K562 (cell line): ENCODE data around the gene ZSWIM7. TPM values are rescaled to one million over a fixed set of nuclear protein-coding genes. Genes with fewer than 3 reads are reported as not detected.

ENCODE experiments used
- CBX1 ChIP-seq: sonication (generic); IDR thresholded peaks from 2 replicates; pipeline ENCODE4 v1.6.1; 2016; ENCODE audit warnings: antibody characterized with exemption, low read depth, mild to moderate bottlenecking
- CREM ChIP-seq: IDR thresholded peaks from 2 replicates; pipeline ENCODE4 v1.6.1; 2014; ENCODE audit warnings: antibody characterized with exemption, low read depth
- NRF1 ChIP-seq, 2 experiments: fragments of 450-650 bp; IDR thresholded peaks in 1 of 2; conservative IDR thresholded peaks in 1 of 2; 2 replicates each; pipeline ENCODE4 v1.6.1; 2014; ENCODE audit warnings: mild to moderate bottlenecking in 2 of 2
- PCBP1 ChIP-seq: fragments of 200-400 bp; formaldehyde crosslinking; IDR thresholded peaks from 2 replicates; pipeline ENCODE4 v1.6.1; 2018; ENCODE audit warnings: mild to moderate bottlenecking, low read depth, low read length; ENCODE audit not compliant: poor library complexity, severe bottlenecking
- ZNF263 ChIP-seq: sonication (generic); formaldehyde crosslinking; IDR thresholded peaks from 2 replicates; pipeline ENCODE4 v1.8.0; 2022; ENCODE audit warnings: mild to moderate bottlenecking, missing genetic modification reagents, borderline replicate concordance
- ZNF830 ChIP-seq: fragments of 250-450 bp; sonication (Bioruptor Pico); IDR thresholded peaks from 2 replicates; pipeline ENCODE4 v1.5.0; 2021; ENCODE audit warnings: mild to moderate bottlenecking
- polyA plus RNA-seq, 8 experiments: library from polyadenylated mRNA; depleted of rRNA in 4 of 8; stranded (reverse) in 5 of 8; unstranded in 3 of 8; fragments of >200 nt; fragmentation: Nextera tagmentation in 2 of 8; fragmentation: Illumina TruSeq in 1 of 8; extraction: Ambion mirVana in 2 of 8; extraction: Trizol in 1 of 8; gene quantifications; 2 replicates each; pipeline versions ENCODE4 v1.2.1 to v1.2.3, GENCODE V29; 2011 to 2014; ENCODE audit warnings: inconsistent platforms in 1 of 8, missing spikeins in 1 of 8
- total RNA-seq, 7 experiments: library from RNA; depleted of rRNA in 6 of 7; stranded (reverse); fragments of >200 nt in 6 of 7; fragmentation: Illumina TruSeq in 2 of 7; extraction: Trizol in 2 of 7; gene quantifications; 2 replicates each; pipeline versions ENCODE4 v1.2.1 to v1.2.3, GENCODE V29; 2011 to 2021; ENCODE audit warnings: low replicate concordance in 1 of 7
- TF ChIP-seq, protein P1 (sequence below): fragments of 250-450 bp; sonication (Bioruptor Pico); IDR thresholded peaks from 2 replicates; pipeline ENCODE4 v1.4.0; 2020; ENCODE audit warnings: borderline replicate concordance
- TF ChIP-seq, protein P2 (sequence below): fragments of 200-400 bp; formaldehyde crosslinking; IDR thresholded peaks from 2 replicates; pipeline ENCODE4 v1.6.1; 2017; ENCODE audit warnings: mild to moderate bottlenecking, low read depth, low read length, moderate library complexity

ZSWIM7 gene
- total and polyA plus RNA-seq, 9 of the 15 experiments (the other 6 are each of a cell fraction or from before 2014, with no cell fraction given) = 5.9 to 18.7 (median 9.5) TPM

DNA sequence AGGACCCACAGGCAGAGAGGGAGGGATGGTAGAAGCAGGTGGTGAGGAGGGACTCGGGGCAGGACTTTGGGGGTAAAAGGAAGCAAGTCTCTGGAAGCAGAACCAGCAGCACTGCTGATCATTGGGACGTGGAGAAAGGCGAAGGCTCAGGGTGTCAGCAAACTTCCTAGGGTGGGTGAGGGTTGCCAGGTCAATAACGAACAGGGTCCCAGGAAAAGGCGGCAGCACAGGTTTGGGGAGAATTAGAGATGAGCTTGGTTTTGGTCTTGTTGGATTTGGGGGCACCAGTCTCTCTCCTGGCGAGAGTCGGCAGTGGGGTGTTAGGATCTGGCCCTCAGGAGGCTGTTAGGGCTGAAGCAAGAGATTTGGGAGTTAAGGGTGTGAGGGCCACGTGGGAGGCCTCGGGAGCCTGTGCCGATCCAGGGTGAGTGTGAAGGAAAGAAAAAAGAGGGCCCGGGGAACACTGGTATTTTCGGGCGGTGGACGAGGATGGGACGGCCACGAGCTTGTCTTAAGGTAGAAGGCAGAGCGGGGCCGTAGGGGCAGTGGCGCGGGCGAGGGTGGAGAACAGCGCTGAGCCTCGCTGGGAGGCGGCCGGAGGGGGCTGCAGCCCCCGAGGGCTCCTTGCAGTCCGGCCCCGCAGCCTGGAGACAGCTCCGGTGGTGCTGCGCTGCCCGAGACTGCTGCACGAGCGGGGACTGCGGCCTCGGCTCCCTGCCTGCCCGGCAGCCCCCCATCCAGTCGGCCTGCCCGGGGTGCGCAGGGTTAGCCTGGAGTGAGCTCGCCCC, 55.3 kb downstream of the ZSWIM7 start (continued):
- TF ChIP-seq CBX1 (no peak), NRF1 (conservative IDR thresholded peaks at IDR 0.05 in 1 of 2, IDR thresholded peaks at IDR 0.05 in 1 of 2) (peak; percentile 41 to 56; a peak in 2 of 4 replicates), PCBP1 (peak; percentile 13), ZNF830 (CRISPR knock-in tag) (no peak), ZNF263 (no peak), CREM (no peak)
- TF ChIP-seq, protein P1, sequence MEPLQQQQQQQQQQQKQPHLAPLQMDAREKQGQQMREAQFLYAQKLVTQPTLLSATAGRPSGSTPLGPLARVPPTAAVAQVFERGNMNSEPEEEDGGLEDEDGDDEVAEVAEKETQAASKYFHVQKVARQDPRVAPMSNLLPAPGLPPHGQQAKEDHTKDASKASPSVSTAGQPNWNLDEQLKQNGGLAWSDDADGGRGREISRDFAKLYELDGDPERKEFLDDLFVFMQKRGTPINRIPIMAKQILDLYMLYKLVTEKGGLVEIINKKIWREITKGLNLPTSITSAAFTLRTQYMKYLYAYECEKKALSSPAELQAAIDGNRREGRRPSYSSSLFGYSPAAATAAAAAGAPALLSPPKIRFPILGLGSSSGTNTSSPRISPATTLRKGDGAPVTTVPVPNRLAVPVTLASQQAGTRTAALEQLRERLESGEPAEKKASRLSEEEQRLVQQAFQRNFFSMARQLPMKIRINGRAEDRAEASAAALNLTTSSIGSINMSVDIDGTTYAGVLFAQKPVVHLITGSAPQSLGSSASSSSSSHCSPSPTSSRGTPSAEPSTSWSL (CRISPR knock-in tag) = no peak
- TF ChIP-seq, protein P2, sequence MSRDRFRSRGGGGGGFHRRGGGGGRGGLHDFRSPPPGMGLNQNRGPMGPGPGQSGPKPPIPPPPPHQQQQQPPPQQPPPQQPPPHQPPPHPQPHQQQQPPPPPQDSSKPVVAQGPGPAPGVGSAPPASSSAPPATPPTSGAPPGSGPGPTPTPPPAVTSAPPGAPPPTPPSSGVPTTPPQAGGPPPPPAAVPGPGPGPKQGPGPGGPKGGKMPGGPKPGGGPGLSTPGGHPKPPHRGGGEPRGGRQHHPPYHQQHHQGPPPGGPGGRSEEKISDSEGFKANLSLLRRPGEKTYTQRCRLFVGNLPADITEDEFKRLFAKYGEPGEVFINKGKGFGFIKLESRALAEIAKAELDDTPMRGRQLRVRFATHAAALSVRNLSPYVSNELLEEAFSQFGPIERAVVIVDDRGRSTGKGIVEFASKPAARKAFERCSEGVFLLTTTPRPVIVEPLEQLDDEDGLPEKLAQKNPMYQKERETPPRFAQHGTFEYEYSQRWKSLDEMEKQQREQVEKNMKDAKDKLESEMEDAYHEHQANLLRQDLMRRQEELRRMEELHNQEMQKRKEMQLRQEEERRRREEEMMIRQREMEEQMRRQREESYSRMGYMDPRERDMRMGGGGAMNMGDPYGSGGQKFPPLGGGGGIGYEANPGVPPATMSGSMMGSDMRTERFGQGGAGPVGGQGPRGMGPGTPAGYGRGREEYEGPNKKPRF = no peak
